Measurements from ENCODE around the gene GSTM4. TPM values are rescaled to one million over a fixed set of nuclear protein-coding genes. Genes with fewer than 3 reads are reported as not detected.

The GSTM4 gene
- total RNA-seq, 1 experiment from 2014 or later = 13.6 TPM

DNA sequence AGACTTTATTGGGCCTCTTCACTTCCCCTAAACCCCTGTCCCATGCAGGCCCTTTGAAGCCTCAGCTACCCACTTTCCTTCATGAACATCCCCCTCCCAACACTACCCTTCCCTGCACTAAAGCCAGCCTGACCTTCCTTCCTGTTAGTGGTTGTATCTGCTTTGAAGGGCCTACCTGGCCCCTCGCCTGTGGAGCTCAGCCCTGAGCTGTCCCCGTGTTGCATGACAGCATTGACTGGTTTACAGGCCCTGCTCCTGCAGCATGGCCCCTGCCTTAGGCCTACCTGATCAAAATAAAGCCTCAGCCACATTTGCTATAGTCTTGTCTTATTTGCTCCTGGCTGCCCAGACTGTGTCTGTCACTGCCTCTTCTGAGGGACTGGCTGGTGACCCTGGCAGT lies 5.5 kb downstream of the GSTM4 start:
- BruUV-seq (replicated peaks) = no TSS peak
- Mint-ChIP-seq H3K4me1 (ENCODE audit: low read depth, unreplicated experiment) (peaks cover 24% of the 10 kb centered on the region), H3K27me3 (ENCODE audit: unreplicated experiment) (no peaks in the 10 kb centered on the region), H3K36me3 (ENCODE audit: insufficient read depth, unreplicated experiment) (peaks cover 9% of the 10 kb centered on the region), H3K9me3 (ENCODE audit: low read depth, unreplicated experiment) (no peaks in the 10 kb centered on the region), H3K27ac (ENCODE audit: unreplicated experiment) (no peak overlapping the region), H3K4me3 (ENCODE audit: low read depth, unreplicated experiment) (no peak overlapping the region)
- TF ChIP-seq, protein P1, sequence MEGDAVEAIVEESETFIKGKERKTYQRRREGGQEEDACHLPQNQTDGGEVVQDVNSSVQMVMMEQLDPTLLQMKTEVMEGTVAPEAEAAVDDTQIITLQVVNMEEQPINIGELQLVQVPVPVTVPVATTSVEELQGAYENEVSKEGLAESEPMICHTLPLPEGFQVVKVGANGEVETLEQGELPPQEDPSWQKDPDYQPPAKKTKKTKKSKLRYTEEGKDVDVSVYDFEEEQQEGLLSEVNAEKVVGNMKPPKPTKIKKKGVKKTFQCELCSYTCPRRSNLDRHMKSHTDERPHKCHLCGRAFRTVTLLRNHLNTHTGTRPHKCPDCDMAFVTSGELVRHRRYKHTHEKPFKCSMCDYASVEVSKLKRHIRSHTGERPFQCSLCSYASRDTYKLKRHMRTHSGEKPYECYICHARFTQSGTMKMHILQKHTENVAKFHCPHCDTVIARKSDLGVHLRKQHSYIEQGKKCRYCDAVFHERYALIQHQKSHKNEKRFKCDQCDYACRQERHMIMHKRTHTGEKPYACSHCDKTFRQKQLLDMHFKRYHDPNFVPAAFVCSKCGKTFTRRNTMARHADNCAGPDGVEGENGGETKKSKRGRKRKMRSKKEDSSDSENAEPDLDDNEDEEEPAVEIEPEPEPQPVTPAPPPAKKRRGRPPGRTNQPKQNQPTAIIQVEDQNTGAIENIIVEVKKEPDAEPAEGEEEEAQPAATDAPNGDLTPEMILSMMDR (IDR thresholded peaks at IDR 0.05; ENCODE audit: unreplicated experiment) = no peak
- CTCF ChIA-PET = no interaction called here
- intact Hi-C loops (cut with micrococcal nuclease; ENCODE audit: unreplicated experiment) = no loop called here
- DNase-seq = no peak

- CTCF ChIA-PET = no interaction called here
- no peaks in the 10 kb centered on the region for H3K36me3 Mint-ChIP-seq (ENCODE audit: insufficient read depth, unreplicated experiment)
- no peaks in the 10 kb centered on the region for H3K9me3 Mint-ChIP-seq (ENCODE audit: low read depth, unreplicated experiment)
- TF ChIP-seq, protein P1 (IDR thresholded peaks at IDR 0.05; ENCODE audit: unreplicated experiment) = no peak
- H3K27me3 Mint-ChIP-seq (ENCODE audit: unreplicated experiment) = no peaks in the 10 kb centered on the region
- intact Hi-C loops (cut with micrococcal nuclease; ENCODE audit: unreplicated experiment) = no loop called here
- no peak for DNase-seq
- BruUV-seq (replicated peaks) = no TSS peak
- peaks cover 5% of the 10 kb centered on the region for H3K4me1 Mint-ChIP-seq (ENCODE audit: low read depth, unreplicated experiment)
- no peak overlapping the region for H3K27ac Mint-ChIP-seq (ENCODE audit: unreplicated experiment)
- H3K4me3 Mint-ChIP-seq (ENCODE audit: low read depth, unreplicated experiment) = no peak overlapping the region
These were observed 8.8 kb downstream of the GSTM4 start for GRCh38 chr1:109664671-109665070.

DNA sequence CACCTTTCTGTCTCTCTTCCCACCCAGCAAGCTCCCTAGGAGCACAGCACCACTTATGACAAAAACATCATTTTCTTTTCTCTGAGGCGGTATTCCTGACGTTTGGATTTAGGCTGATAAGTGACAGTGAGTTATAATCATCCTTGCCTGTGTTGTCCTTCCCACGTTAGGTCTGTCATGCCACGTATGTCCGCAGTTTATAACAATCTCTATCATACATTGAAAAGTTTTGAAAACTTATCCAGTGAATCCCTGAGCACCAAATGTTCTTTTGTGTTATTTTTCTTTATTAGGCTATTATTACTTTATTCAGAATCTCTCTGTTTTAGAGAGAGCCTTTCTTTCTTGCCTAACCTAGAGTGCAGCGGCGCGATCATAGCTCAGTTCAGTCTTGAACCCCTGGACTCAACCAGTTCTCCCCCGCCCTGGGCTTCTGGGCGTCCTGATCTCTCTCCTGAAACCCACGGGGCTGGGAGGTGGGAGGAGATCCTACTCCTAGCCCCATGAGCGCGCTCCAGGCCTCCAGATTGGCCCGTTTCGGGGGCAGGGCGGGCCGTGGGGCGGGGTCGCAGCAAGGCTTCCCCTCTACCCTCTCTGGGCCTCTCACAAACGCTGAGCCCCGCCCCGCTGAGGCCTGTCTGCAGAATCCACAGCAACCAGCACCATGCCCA lies 11.7 kb downstream of the GSTM4 start, which contains the start of gene GSTM2:
GSTM2 (plus strand) TSS at position 606 of the 671 bp plus-strand sequence; CDS start at position 665, 59 bp downstream.
- BruUV-seq (replicated peaks) = no TSS peak
- CTCF ChIA-PET = interaction anchor here (0.7 kb wide), 1 partner anchor 11 kb away, joined by 7 read pairs; the partner anchor contains the start of gene GSTM4
- no peaks in the 10 kb centered on the region for H3K36me3 Mint-ChIP-seq (ENCODE audit: insufficient read depth, unreplicated experiment)
- no peaks in the 10 kb centered on the region for H3K27me3 Mint-ChIP-seq (ENCODE audit: unreplicated experiment)
- H3K4me1 Mint-ChIP-seq (ENCODE audit: low read depth, unreplicated experiment) = no peaks in the 10 kb centered on the region
- H3K4me3 Mint-ChIP-seq (ENCODE audit: low read depth, unreplicated experiment) = no peak within 1 kb of the TSS
- TF ChIP-seq, protein P1 (IDR thresholded peaks at IDR 0.05; ENCODE audit: unreplicated experiment) = no peak
- no peak within 1 kb of the TSS for H3K27ac Mint-ChIP-seq (ENCODE audit: unreplicated experiment)
- no peak for DNase-seq
- intact Hi-C loops (cut with micrococcal nuclease; ENCODE audit: unreplicated experiment) = no loop called here
- H3K9me3 Mint-ChIP-seq (ENCODE audit: low read depth, unreplicated experiment) = no peaks in the 10 kb centered on the region

DNA sequence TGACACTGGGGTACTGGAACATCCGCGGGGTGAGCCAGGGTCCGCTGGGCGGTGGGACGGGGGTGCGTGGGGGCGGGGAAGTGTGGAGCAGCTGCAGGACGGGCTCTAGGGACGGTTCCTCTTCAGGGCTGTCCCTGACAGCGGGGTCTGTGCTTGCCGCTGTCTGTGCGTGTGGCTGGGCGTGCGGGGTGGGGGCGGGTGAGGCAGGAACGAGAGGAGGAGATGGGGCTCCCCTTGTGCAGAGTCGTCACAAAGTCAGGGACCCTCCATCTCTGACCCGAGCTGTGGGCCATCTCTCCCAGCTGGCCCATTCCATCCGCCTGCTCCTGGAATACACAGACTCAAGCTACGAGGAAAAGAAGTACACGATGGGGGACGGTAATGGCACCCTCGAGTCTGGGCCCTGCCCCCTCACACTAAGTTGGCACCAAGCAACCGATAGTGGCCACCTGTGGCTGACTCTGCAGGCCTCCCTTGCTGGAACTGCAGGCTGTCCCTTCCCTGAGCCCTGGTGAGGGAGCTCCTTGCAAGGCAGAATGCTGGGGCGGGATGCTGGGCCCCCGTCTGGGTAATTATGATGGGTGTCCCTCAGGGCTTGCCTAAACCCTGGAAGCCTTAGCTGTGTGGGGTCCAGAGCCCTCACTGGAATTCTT lies 12.3 kb downstream of the GSTM4 start:
- CTCF ChIA-PET = no interaction called here
- H3K4me3 Mint-ChIP-seq (ENCODE audit: low read depth, unreplicated experiment) = no peak overlapping the region

More for the DNA sequence above, 12.3 kb downstream of the GSTM4 start:
- Mint-ChIP-seq H3K27ac (ENCODE audit: unreplicated experiment) (no peak overlapping the region), H3K9me3 (ENCODE audit: low read depth, unreplicated experiment) (no peaks in the 10 kb centered on the region), H3K27me3 (ENCODE audit: unreplicated experiment) (no peaks in the 10 kb centered on the region), H3K4me1 (ENCODE audit: low read depth, unreplicated experiment) (no peaks in the 10 kb centered on the region), H3K36me3 (ENCODE audit: insufficient read depth, unreplicated experiment) (no peaks in the 10 kb centered on the region)
- TF ChIP-seq, protein P1 (IDR thresholded peaks at IDR 0.05; ENCODE audit: unreplicated experiment) = no peak
- BruUV-seq (replicated peaks) = no TSS peak
- no peak for DNase-seq
- intact Hi-C loops (cut with micrococcal nuclease; ENCODE audit: unreplicated experiment) = no loop called here

All from Calu3 (cell line).